Spleen (tissue), 7 donors: ENCODE measurements around the gene ACTC1.

Experiments used
- POLR2A ChIP-seq, 3 donors: fragments of 450-650 bp; IDR thresholded peaks; one replicate each; pipeline ENCODE4 v1.5.1; 2017; ENCODE audit warnings: antibody characterized with exemption in 3 of 3, mild to moderate bottlenecking in 1 of 3
- POLR2AphosphoS5 ChIP-seq, 3 donors: sonication (generic); formaldehyde crosslinking; IDR thresholded peaks; one replicate each; pipeline ENCODE4 v1.5.1; 2017; ENCODE audit warnings: antibody characterized with exemption in 3 of 3
- TF ChIP-seq, protein P1 (sequence below), 11 experiments: fragments of 200-600 bp in 7 of 11; fragments of 450-650 bp in 4 of 11; sonication (generic) in 4 of 11; IDR thresholded peaks in 8 of 11; conservative IDR thresholded peaks in 3 of 11; 1 replicate in 7 of 11; 2 replicates in 4 of 11; pipeline versions ENCODE4 v1.4.0 to v1.8.0; 2016 to 2021; ENCODE audit warnings: antibody characterized with exemption in 11 of 11, inconsistent platforms in 4 of 11, mild to moderate bottlenecking in 1 of 11
- donor health status: DM: no; HTN: no; CAD: no; lungs with moderate emphysema.
- donor health status: DM: no; HTN: no; CAD: no.
- donor health status: DM: no; HTN: no; CAD: no.

DNA sequence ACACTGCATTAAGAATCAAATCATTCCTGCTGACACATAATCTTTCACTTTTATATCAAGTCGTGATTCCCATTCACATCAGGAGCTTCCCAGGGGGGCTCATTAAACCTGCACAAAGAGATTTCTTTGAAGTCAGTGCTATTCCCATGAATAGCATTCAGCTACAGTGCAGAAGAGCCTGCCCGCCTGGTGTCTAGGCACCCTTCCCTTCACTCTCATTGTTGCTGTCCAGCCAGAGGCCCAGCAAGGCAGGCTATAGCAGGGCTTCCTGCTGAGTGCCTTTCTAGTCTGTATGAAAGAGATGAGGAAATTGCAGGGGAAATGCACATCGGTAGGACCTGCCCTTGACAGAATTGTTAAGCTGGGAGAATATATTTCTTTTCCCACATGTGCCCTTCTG lies 36.0 kb downstream of the ACTC1 start:
- TF ChIP-seq, protein P1, sequence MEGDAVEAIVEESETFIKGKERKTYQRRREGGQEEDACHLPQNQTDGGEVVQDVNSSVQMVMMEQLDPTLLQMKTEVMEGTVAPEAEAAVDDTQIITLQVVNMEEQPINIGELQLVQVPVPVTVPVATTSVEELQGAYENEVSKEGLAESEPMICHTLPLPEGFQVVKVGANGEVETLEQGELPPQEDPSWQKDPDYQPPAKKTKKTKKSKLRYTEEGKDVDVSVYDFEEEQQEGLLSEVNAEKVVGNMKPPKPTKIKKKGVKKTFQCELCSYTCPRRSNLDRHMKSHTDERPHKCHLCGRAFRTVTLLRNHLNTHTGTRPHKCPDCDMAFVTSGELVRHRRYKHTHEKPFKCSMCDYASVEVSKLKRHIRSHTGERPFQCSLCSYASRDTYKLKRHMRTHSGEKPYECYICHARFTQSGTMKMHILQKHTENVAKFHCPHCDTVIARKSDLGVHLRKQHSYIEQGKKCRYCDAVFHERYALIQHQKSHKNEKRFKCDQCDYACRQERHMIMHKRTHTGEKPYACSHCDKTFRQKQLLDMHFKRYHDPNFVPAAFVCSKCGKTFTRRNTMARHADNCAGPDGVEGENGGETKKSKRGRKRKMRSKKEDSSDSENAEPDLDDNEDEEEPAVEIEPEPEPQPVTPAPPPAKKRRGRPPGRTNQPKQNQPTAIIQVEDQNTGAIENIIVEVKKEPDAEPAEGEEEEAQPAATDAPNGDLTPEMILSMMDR (IDR thresholded peaks at IDR 0.05 in 8 of 11, conservative IDR thresholded peaks at IDR 0.05 in 3 of 11), result no peak
- TF ChIP-seq POLR2A (IDR thresholded peaks at IDR 0.05) (no peak), POLR2AphosphoS5 (IDR thresholded peaks at IDR 0.05) (no peak)
